PC-9 (cell line): ENCODE results near the gene ARID3A. TPM values are rescaled to one million over a fixed set of nuclear protein-coding genes. Genes with fewer than 3 reads are reported as not detected.

ENCODE experiments used
- BruUV-seq: library from RNA; stranded (reverse); fragments of 400-500 nt; replicated peaks from 2 replicates; lab custom pipeline; 2021; lab: Mats Ljungman, UMichigan
- CTCF ChIA-PET: fragments of 300-600 bp; sonication (Branson Sonifier 250); formaldehyde crosslinking; loops from one replicate; lab custom pipeline; 2022; ENCODE audit warnings: antibody characterized with exemption; lab: Charles Lee
- POLR2A ChIA-PET: fragments of 300-600 bp; sonication (Branson Sonifier 250); formaldehyde crosslinking; loops from one replicate; lab custom pipeline; 2022; ENCODE audit warnings: antibody characterized with exemption; ENCODE audit not compliant: unreplicated experiment; lab: Charles Lee
- DNase-seq, 2 experiments: peaks; one replicate each; pipeline versions ENCODE4 v3.0.0 to v3.0.0-alpha.2; 2015 to 2022; ENCODE audit warnings: mixed read lengths in 1 of 2
- H2AFZ ChIP-seq: fragments of 200-600 bp; sonication (generic); 2 replicates; pipeline ENCODE4 v1.8.1; 2017; ENCODE audit warnings: antibody characterized with exemption
- H3F3A ChIP-seq: fragments of 200-600 bp; sonication (generic); 2 replicates; pipeline ENCODE4 v1.8.1; 2017; ENCODE audit warnings: antibody characterized with exemption, mild to moderate bottlenecking, low read depth; ENCODE audit not compliant: insufficient read depth
- H3K27ac ChIP-seq: fragments of 200-600 bp; sonication (generic); 2 replicates; pipeline ENCODE4 v1.6.1; 2016; ENCODE audit warnings: mixed run types
- H3K27me3 ChIP-seq: fragments of 200-600 bp; sonication (generic); 2 replicates; pipeline ENCODE4 v1.6.1; 2016; ENCODE audit warnings: low read depth, mixed run types; ENCODE audit not compliant: insufficient read depth
- H3K36me3 ChIP-seq: fragments of 200-600 bp; sonication (generic); 2 replicates; pipeline ENCODE4 v1.6.1; 2016; ENCODE audit warnings: low read depth, mixed run types
- H3K4me1 ChIP-seq: fragments of 200-600 bp; sonication (generic); replicated peaks from 2 replicates; pipeline ENCODE4 v1.6.1; 2016; ENCODE audit warnings: mixed run types; ENCODE audit not compliant: insufficient read depth
- H3K4me2 ChIP-seq: fragments of 200-600 bp; sonication (generic); 2 replicates; pipeline ENCODE4 v1.6.1; 2017; ENCODE audit warnings: mixed run types
- H3K4me3 ChIP-seq: fragments of 200-600 bp; sonication (generic); 2 replicates; pipeline ENCODE4 v1.6.1; 2016; ENCODE audit warnings: mixed run types
- H3K79me2 ChIP-seq: fragments of 200-600 bp; sonication (generic); 2 replicates; pipeline ENCODE4 v1.6.1; 2017; ENCODE audit warnings: low read depth, mixed run types
- H3K9me2 ChIP-seq: fragments of 200-600 bp; sonication (generic); 2 replicates; pipeline ENCODE4 v1.8.1; 2017; ENCODE audit warnings: mild to moderate bottlenecking; ENCODE audit not compliant: insufficient read depth
- H3K9me3 ChIP-seq: fragments of 200-600 bp; sonication (generic); 2 replicates; pipeline ENCODE4 v1.8.1; 2016; ENCODE audit warnings: low read depth; ENCODE audit not compliant: insufficient read depth
- H4K20me1 ChIP-seq: fragments of 200-600 bp; sonication (generic); 2 replicates; pipeline ENCODE4 v1.8.1; 2017; ENCODE audit not compliant: insufficient read depth
- CTCF ChIP-seq: fragments of 200-600 bp; sonication (generic); conservative IDR thresholded peaks from 2 replicates; pipeline ENCODE4 v1.6.1; 2017; ENCODE audit warnings: mixed run types, antibody characterized with exemption, mild to moderate bottlenecking, moderate library complexity
- EZH2 ChIP-seq: fragments of 200-600 bp; sonication (generic); IDR thresholded peaks from 2 replicates; pipeline ENCODE4 v1.8.0; 2017; ENCODE audit warnings: antibody characterized with exemption, low read depth
- intact Hi-C: fragments of 100-400 bp; cut with micrococcal nuclease; formaldehyde crosslinking; loops from one replicate; pipeline ENCODE4 v1.10.0; 2022; ENCODE audit not compliant: unreplicated experiment
- total RNA-seq: library from RNA; stranded (reverse); gene quantifications from 2 replicates; pipeline ENCODE4 v1.2.3, GENCODE V29; 2021

Gene ARID3A
- total RNA-seq, 1 experiment from 2014 or later = 10.7 TPM

GRCh38 chr19:992670-993055, 66.8 kb downstream of the ARID3A start:
- no peaks in the 10 kb centered on the region for H3K79me2 ChIP-seq
- H3K9me2 ChIP-seq = no peaks in the 10 kb centered on the region
- intact Hi-C loops = no loop called here
- ChIA-PET CTCF (no interaction called here), POLR2A (no interaction called here)
- H3K4me1 ChIP-seq = peaks cover 28% of the 10 kb centered on the region
- H2AFZ ChIP-seq = no peak overlapping the region
- DNase-seq = no peak
- no peak overlapping the region for H3K4me3 ChIP-seq
- no peaks in the 10 kb centered on the region for H3K9me3 ChIP-seq
- no peaks in the 10 kb centered on the region for H3K36me3 ChIP-seq
- TF ChIP-seq CTCF (no peak), EZH2 (no peak)
- H3K27ac ChIP-seq = no peak overlapping the region
- no peak overlapping the region for H3K4me2 ChIP-seq
- H3K27me3 ChIP-seq = peaks cover 7% of the 10 kb centered on the region; the same call in 1 of the 2 replicates
- no TSS peak for BruUV-seq
- peaks cover 50% of the 10 kb centered on the region; the same call in 1 of the 2 replicates for H3F3A ChIP-seq
- peaks cover 36% of the 10 kb centered on the region for H4K20me1 ChIP-seq

DNA sequence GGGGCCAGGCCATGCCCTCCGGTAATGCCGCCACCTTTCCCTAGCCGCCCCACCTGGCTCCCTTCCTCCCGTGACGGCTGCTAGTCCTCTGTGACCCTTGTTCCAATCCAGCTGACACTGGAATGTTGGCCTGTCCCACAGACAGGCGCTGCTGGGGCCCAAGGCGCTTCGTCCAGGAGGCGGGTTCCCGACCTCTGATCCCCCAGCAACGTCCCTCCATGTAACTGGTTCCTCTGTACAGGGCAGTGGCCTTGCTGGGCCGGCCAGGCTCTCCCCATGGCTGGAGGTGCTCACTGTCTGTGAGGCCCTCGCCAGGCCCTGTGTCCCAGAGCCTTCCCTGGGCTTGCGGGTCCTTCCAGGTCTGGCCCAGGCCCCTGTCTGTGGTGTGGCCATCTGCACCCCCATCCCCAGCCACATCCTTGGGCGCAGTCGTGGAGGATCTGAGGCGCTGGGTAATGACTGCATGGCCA, 67.6 kb downstream of the ARID3A start:
- no peak for TF ChIP-seq CTCF
- no peak for TF ChIP-seq EZH2
- H3K27ac ChIP-seq = no peak overlapping the region
- no peaks in the 10 kb centered on the region for H3K9me3 ChIP-seq
- H3K4me1 ChIP-seq = peaks cover 28% of the 10 kb centered on the region
- intact Hi-C loops = no loop called here
- H3K4me3 ChIP-seq = no peak overlapping the region
- CTCF ChIA-PET = no interaction called here
- no peaks in the 10 kb centered on the region for H3K79me2 ChIP-seq
- peaks cover 56% of the 10 kb centered on the region; the same call in 1 of the 2 replicates for H3F3A ChIP-seq
- no peak for DNase-seq
- H3K9me2 ChIP-seq = no peaks in the 10 kb centered on the region
- no peak overlapping the region for H2AFZ ChIP-seq
- peaks cover 14% of the 10 kb centered on the region for H3K27me3 ChIP-seq
- no peaks in the 10 kb centered on the region for H3K36me3 ChIP-seq
- POLR2A ChIA-PET = no interaction called here
- H4K20me1 ChIP-seq = peaks cover 36% of the 10 kb centered on the region
- no TSS peak for BruUV-seq
- H3K4me2 ChIP-seq = no peak overlapping the region

GRCh38 chr19:993831-994393, 68.1 kb downstream of the ARID3A start:
- BruUV-seq = no TSS peak

More at GRCh38 chr19:993831-994393, 68.1 kb downstream of the ARID3A start:
- ChIA-PET CTCF (no interaction called here), POLR2A (no interaction called here)
- TF ChIP-seq CTCF (no peak), EZH2 (no peak)
- Histone ChIP-seq H3K4me2 (no peak overlapping the region), H3K79me2 (no peaks in the 10 kb centered on the region), H3K4me3 (no peak overlapping the region), H2AFZ (no peak overlapping the region), H3K27me3 (peaks cover 17% of the 10 kb centered on the region), H3K9me2 (no peaks in the 10 kb centered on the region), H3K9me3 (no peaks in the 10 kb centered on the region), H4K20me1 (peaks cover 36% of the 10 kb centered on the region), H3K4me1 (peaks cover 28% of the 10 kb centered on the region), H3K36me3 (no peaks in the 10 kb centered on the region), H3K27ac (no peak overlapping the region), H3F3A (peaks cover 59% of the 10 kb centered on the region; the same call in 1 of the 2 replicates)
- intact Hi-C loops = no loop called here
- no peak for DNase-seq
